ENCODE measurements around the gene CSF3R.

The CSF3R gene

GRCh38 chr1:36482724-36483388, at the start of gene CSF3R:
CSF3R (minus strand) TSS chr1:36482913; CDS start chr1:36479496, 3,417 bp downstream.
- no peak for DNase-seq (ENCODE audit: low spot score)

- DNase-seq (ENCODE audit: low spot score), result peak; percentile 6
These were observed 49.1 kb upstream of the CSF3R start for GRCh38 chr1:36531833-36532232.

- DNase-seq (ENCODE audit: low spot score), result peak; percentile 10
These were observed 48.1 kb upstream of the CSF3R start for GRCh38 chr1:36530791-36531190.

- DNase-seq (ENCODE audit: low spot score), result no peak
These were observed 47.5 kb upstream of the CSF3R start for GRCh38 chr1:36530261-36530660.

- DNase-seq (ENCODE audit: low spot score), result no peak
These were observed 47.1 kb upstream of the CSF3R start for GRCh38 chr1:36529769-36530260.

GRCh38 chr1:36528361-36529349, 45.9 kb upstream of the CSF3R start:
- DNase-seq (ENCODE audit: low spot score), result peak; percentile 47

GRCh38 chr1:36525166-36525565, 42.5 kb upstream of the CSF3R start:
- peak; percentile 27 for DNase-seq (ENCODE audit: low spot score)

- DNase-seq (ENCODE audit: low spot score), result peak; percentile 23
These were observed 41.8 kb upstream of the CSF3R start for GRCh38 chr1:36524359-36525062.

- DNase-seq (ENCODE audit: low spot score), result peak; percentile 14
These were observed 41.1 kb upstream of the CSF3R start for GRCh38 chr1:36523850-36524249.

- peak; percentile 12 for DNase-seq (ENCODE audit: low spot score)
These were observed 40.5 kb upstream of the CSF3R start for GRCh38 chr1:36523230-36523495.

GRCh38 chr1:36522461-36523229, 39.9 kb upstream of the CSF3R start:
- DNase-seq (ENCODE audit: low spot score), result peak; percentile 32

GRCh38 chr1:36522021-36522420, 39.3 kb upstream of the CSF3R start:
- DNase-seq (ENCODE audit: low spot score), result peak; percentile 24

- DNase-seq (ENCODE audit: low spot score), result peak; percentile 38
These were observed 38.2 kb upstream of the CSF3R start for GRCh38 chr1:36520771-36521420.

- no peak for DNase-seq (ENCODE audit: low spot score)
These were observed 37.3 kb upstream of the CSF3R start for GRCh38 chr1:36520056-36520455.

- DNase-seq (ENCODE audit: low spot score), result no peak
These were observed 34.5 kb upstream of the CSF3R start for GRCh38 chr1:36517011-36517771.

GRCh38 chr1:36516372-36517010, 33.8 kb upstream of the CSF3R start:
- DNase-seq (ENCODE audit: low spot score), result peak; percentile 81

- DNase-seq (ENCODE audit: low spot score), result no peak
These were observed 32.8 kb upstream of the CSF3R start for GRCh38 chr1:36515315-36516138.

- no peak for DNase-seq (ENCODE audit: low spot score)
These were observed 31.8 kb upstream of the CSF3R start for GRCh38 chr1:36514501-36514900.

Measured in ecto neural progenitor cell (in vitro differentiated cells).